GM23338 (cell line): ENCODE data around the gene OSGEPL1. TPM values are rescaled to one million over a fixed set of nuclear protein-coding genes. Genes with fewer than 3 reads are reported as not detected.
"Not testable (repeated sequence)": the region's sequence is repeated elsewhere in the genome, so short reads cannot be mapped to it uniquely, and the experiment has no call there.

ENCODE experiments used
- ATAC-seq: fragments of 200-7000 bp; cut with Tn5 transposase; 3 replicates; pipeline ENCODE4 v1.9.1; 2020
- DNase-seq: peaks from one replicate; pipeline ENCODE4 v3.0.0-alpha.2; 2015; ENCODE audit warnings: low spot score
- H2AFZ ChIP-seq: fragments of 200-600 bp; sonication (generic); 2 replicates; pipeline ENCODE4 v1.8.0; 2016; ENCODE audit warnings: antibody characterized with exemption, mild to moderate bottlenecking, moderate library complexity
- H3F3A ChIP-seq: fragments of 200-600 bp; sonication (generic); replicated peaks from 2 replicates; pipeline ENCODE4 v1.8.0; 2017; ENCODE audit warnings: antibody characterized with exemption, mixed run types, low read depth
- H3K27ac ChIP-seq: fragments of 200-600 bp; sonication (generic); 2 replicates; pipeline ENCODE4 v1.6.1; 2016; ENCODE audit warnings: low read depth
- H3K27me3 ChIP-seq: fragments of 200-600 bp; sonication (generic); 2 replicates; pipeline ENCODE4 v1.8.0; 2016; ENCODE audit warnings: mild to moderate bottlenecking, mixed run types, moderate library complexity; ENCODE audit not compliant: insufficient read depth
- H3K36me3 ChIP-seq: fragments of 200-600 bp; sonication (generic); 2 replicates; pipeline ENCODE4 v1.8.0; 2016; ENCODE audit warnings: mild to moderate bottlenecking; ENCODE audit not compliant: insufficient read depth
- H3K4me1 ChIP-seq: fragments of 200-600 bp; sonication (generic); 2 replicates; pipeline ENCODE4 v1.8.0; 2016; ENCODE audit warnings: mild to moderate bottlenecking, moderate library complexity; ENCODE audit not compliant: insufficient read depth
- H3K4me2 ChIP-seq: fragments of 200-600 bp; sonication (generic); 2 replicates; pipeline ENCODE4 v1.7.1; 2017; ENCODE audit warnings: mixed run types
- H3K4me3 ChIP-seq: fragments of 200-600 bp; sonication (generic); 2 replicates; pipeline ENCODE4 v1.6.1; 2016; ENCODE audit warnings: mixed run types
- H3K79me2 ChIP-seq: fragments of 200-600 bp; sonication (generic); replicated peaks from 2 replicates; pipeline ENCODE4 v1.8.0; 2017; ENCODE audit warnings: mild to moderate bottlenecking; ENCODE audit not compliant: insufficient read depth
- H3K9me2 ChIP-seq: fragments of 200-600 bp; sonication (generic); 2 replicates; pipeline ENCODE4 v1.8.0; 2017; ENCODE audit not compliant: insufficient read depth
- H4K20me1 ChIP-seq: fragments of 200-600 bp; sonication (generic); replicated peaks from 2 replicates; pipeline ENCODE4 v1.8.0; 2017; ENCODE audit warnings: mild to moderate bottlenecking; ENCODE audit not compliant: insufficient read depth
- H3K27ac Mint-ChIP-seq: 2 replicates; pipeline ENCODE4 v1.8.0; 2020; ENCODE audit warnings: inconsistent platforms, mild to moderate bottlenecking, moderate library complexity, mixed read lengths
- H3K27me3 Mint-ChIP-seq: 3 replicates; pipeline ENCODE4 v1.8.0; 2022; ENCODE audit warnings: low read depth, mild to moderate bottlenecking, moderate library complexity, mixed read lengths, inconsistent platforms; ENCODE audit not compliant: insufficient read depth, poor library complexity
- H3K36me3 Mint-ChIP-seq: 3 replicates; pipeline ENCODE4 v1.8.0; 2021; ENCODE audit warnings: low read depth, mild to moderate bottlenecking, inconsistent platforms, moderate library complexity, mixed read lengths
- H3K4me1 Mint-ChIP-seq: 3 replicates; pipeline ENCODE4 v1.8.0; 2020; ENCODE audit warnings: mild to moderate bottlenecking, inconsistent platforms, mixed read lengths
- H3K4me3 Mint-ChIP-seq: 3 replicates; pipeline ENCODE4 v1.8.0; 2021; ENCODE audit warnings: moderate library complexity, mild to moderate bottlenecking, inconsistent platforms, mixed read lengths
- H3K9me3 Mint-ChIP-seq: 3 replicates; pipeline ENCODE4 v1.8.0; 2020; ENCODE audit warnings: moderate library complexity, mild to moderate bottlenecking, inconsistent platforms, mixed read lengths
- CREB1 ChIP-seq: fragments of 250-450 bp; sonication (Bioruptor Pico); IDR thresholded peaks from 2 replicates; pipeline ENCODE4 v1.5.0; 2020; ENCODE audit warnings: low read depth, mild to moderate bottlenecking, moderate library complexity
- CTCF ChIP-seq, 2 experiments: fragments of 200-600 bp in 1 of 2; sonication (generic) in 1 of 2; conservative IDR thresholded peaks; 2 replicates each; pipeline versions ENCODE4 v1.5.1 to v1.6.1; 2016 to 2017; ENCODE audit warnings: antibody characterized with exemption in 2 of 2, low read depth in 2 of 2, mild to moderate bottlenecking in 2 of 2, moderate library complexity in 1 of 2
- EZH2 ChIP-seq: fragments of 200-600 bp; sonication (generic); IDR thresholded peaks from one replicate; pipeline ENCODE4 v1.8.0; 2017; ENCODE audit warnings: antibody characterized with exemption, mild to moderate bottlenecking, low read depth; ENCODE audit not compliant: unreplicated experiment
- EZH2phosphoT487 ChIP-seq: fragments of 200-600 bp; sonication (generic); IDR thresholded peaks from one replicate; pipeline ENCODE4 v1.8.1; 2018; ENCODE audit warnings: antibody characterized with exemption; ENCODE audit not compliant: unreplicated experiment
- JUNB ChIP-seq: IDR thresholded peaks from one replicate; pipeline ENCODE4 v1.6.1; 2016; ENCODE audit warnings: antibody characterized with exemption; ENCODE audit not compliant: unreplicated experiment
- ZNF114 ChIP-seq: fragments of 250-450 bp; sonication (Bioruptor Pico); IDR thresholded peaks from 2 replicates; pipeline ENCODE4 v1.5.0; 2020; ENCODE audit warnings: mild to moderate bottlenecking, moderate library complexity
- ZNF331 ChIP-seq: fragments of 250-450 bp; sonication (Bioruptor Pico); IDR thresholded peaks from 2 replicates; pipeline ENCODE4 v1.5.0; 2020; ENCODE audit warnings: low read depth, mild to moderate bottlenecking, moderate library complexity
- polyA plus RNA-seq: library from polyadenylated mRNA; unstranded; fragments of >200 nt; fragmentation: Nextera tagmentation; extraction: Ambion mirVana; gene quantifications from 2 replicates; pipeline ENCODE4 v1.2.1, GENCODE V29; 2016
- total RNA-seq: library from RNA; depleted of rRNA; stranded (reverse); fragments of >200 nt; shearing (Covaris generic); gene quantifications from 2 replicates; pipeline ENCODE4 v1.2.3, GENCODE V29; 2014
- TF ChIP-seq, protein P1 (sequence below): fragments of 250-450 bp; sonication (Bioruptor Pico); IDR thresholded peaks from 2 replicates; pipeline ENCODE4 v1.5.0; 2020; ENCODE audit warnings: mild to moderate bottlenecking, moderate library complexity

The OSGEPL1 gene
- total and polyA plus RNA-seq, 2 experiments from 2014 or later = 19.6 to 23.1 TPM

GRCh38 chr2:189719571-189719970, 43.0 kb downstream of the OSGEPL1 start:
- H3K27ac Mint-ChIP-seq = no peak overlapping the region

GRCh38 chr2:189717593-189717992, 45.0 kb downstream of the OSGEPL1 start:
- not testable (repeated sequence) for H3K4me1 Mint-ChIP-seq, H3K79me2 ChIP-seq
- H3K36me3 Mint-ChIP-seq = peaks cover 17% of the 10 kb centered on the region; the same call in 2 of the 3 replicates

More at GRCh38 chr2:189719571-189719970, 43.0 kb downstream of the OSGEPL1 start:
- H3K27me3 Mint-ChIP-seq = no peaks in the 10 kb centered on the region
- H4K20me1 ChIP-seq = no peaks in the 10 kb centered on the region
- H3K36me3 Mint-ChIP-seq = peaks cover 6% of the 10 kb centered on the region; the same call in 1 of the 3 replicates
- ATAC-seq = no peak
- H2AFZ ChIP-seq = no peak overlapping the region
- H3K27me3 ChIP-seq = no peaks in the 10 kb centered on the region
- no peak overlapping the region for H3K4me2 ChIP-seq
- no peak overlapping the region for H3K4me3 Mint-ChIP-seq
- H3K9me3 Mint-ChIP-seq = peaks cover 34% of the 10 kb centered on the region
- H3K4me1 ChIP-seq = no peaks in the 10 kb centered on the region
- H3K4me1 Mint-ChIP-seq = no peaks in the 10 kb centered on the region
- no peak for DNase-seq
- no peak overlapping the region for H3K27ac ChIP-seq
- no peak overlapping the region for H3K4me3 ChIP-seq
- no peaks in the 10 kb centered on the region for H3F3A ChIP-seq
- H3K79me2 ChIP-seq = no peaks in the 10 kb centered on the region
- TF ChIP-seq CREB1 (CRISPR knock-in tag) = no peak
- H3K9me2 ChIP-seq = no peaks in the 10 kb centered on the region
- H3K36me3 ChIP-seq = no peaks in the 10 kb centered on the region

GRCh38 chr2:189709501-189710221, 52.9 kb downstream of the OSGEPL1 start:
- peak overlapping the region; percentile 89 for H3K27ac Mint-ChIP-seq
- Histone ChIP-seq H2AFZ (no peak overlapping the region), H3K4me1 (peaks cover 11% of the 10 kb centered on the region), H3K9me2 (no peaks in the 10 kb centered on the region), H3K4me2 (peak overlapping the region; percentile 39; the same call in 1 of the 2 replicates), H3K79me2 (no peaks in the 10 kb centered on the region), H4K20me1 (no peaks in the 10 kb centered on the region), H3K27me3 (no peaks in the 10 kb centered on the region), H3K36me3 (no peaks in the 10 kb centered on the region; the same call in 1 of the 2 replicates), H3K4me3 (no peak overlapping the region), H3F3A (no peaks in the 10 kb centered on the region), H3K27ac (no peak overlapping the region; the same call in 1 of the 2 replicates)
- peaks cover 28% of the 10 kb centered on the region; the same call in 2 of the 3 replicates for H3K36me3 Mint-ChIP-seq
- peaks cover 35% of the 10 kb centered on the region for H3K9me3 Mint-ChIP-seq
- peaks cover 8% of the 10 kb centered on the region for H3K4me1 Mint-ChIP-seq
- ATAC-seq = peak; percentile 63
- peaks cover 3% of the 10 kb centered on the region for H3K27me3 Mint-ChIP-seq
- DNase-seq = peak; percentile 39
- no peak overlapping the region for H3K4me3 Mint-ChIP-seq
- TF ChIP-seq, protein P1, sequence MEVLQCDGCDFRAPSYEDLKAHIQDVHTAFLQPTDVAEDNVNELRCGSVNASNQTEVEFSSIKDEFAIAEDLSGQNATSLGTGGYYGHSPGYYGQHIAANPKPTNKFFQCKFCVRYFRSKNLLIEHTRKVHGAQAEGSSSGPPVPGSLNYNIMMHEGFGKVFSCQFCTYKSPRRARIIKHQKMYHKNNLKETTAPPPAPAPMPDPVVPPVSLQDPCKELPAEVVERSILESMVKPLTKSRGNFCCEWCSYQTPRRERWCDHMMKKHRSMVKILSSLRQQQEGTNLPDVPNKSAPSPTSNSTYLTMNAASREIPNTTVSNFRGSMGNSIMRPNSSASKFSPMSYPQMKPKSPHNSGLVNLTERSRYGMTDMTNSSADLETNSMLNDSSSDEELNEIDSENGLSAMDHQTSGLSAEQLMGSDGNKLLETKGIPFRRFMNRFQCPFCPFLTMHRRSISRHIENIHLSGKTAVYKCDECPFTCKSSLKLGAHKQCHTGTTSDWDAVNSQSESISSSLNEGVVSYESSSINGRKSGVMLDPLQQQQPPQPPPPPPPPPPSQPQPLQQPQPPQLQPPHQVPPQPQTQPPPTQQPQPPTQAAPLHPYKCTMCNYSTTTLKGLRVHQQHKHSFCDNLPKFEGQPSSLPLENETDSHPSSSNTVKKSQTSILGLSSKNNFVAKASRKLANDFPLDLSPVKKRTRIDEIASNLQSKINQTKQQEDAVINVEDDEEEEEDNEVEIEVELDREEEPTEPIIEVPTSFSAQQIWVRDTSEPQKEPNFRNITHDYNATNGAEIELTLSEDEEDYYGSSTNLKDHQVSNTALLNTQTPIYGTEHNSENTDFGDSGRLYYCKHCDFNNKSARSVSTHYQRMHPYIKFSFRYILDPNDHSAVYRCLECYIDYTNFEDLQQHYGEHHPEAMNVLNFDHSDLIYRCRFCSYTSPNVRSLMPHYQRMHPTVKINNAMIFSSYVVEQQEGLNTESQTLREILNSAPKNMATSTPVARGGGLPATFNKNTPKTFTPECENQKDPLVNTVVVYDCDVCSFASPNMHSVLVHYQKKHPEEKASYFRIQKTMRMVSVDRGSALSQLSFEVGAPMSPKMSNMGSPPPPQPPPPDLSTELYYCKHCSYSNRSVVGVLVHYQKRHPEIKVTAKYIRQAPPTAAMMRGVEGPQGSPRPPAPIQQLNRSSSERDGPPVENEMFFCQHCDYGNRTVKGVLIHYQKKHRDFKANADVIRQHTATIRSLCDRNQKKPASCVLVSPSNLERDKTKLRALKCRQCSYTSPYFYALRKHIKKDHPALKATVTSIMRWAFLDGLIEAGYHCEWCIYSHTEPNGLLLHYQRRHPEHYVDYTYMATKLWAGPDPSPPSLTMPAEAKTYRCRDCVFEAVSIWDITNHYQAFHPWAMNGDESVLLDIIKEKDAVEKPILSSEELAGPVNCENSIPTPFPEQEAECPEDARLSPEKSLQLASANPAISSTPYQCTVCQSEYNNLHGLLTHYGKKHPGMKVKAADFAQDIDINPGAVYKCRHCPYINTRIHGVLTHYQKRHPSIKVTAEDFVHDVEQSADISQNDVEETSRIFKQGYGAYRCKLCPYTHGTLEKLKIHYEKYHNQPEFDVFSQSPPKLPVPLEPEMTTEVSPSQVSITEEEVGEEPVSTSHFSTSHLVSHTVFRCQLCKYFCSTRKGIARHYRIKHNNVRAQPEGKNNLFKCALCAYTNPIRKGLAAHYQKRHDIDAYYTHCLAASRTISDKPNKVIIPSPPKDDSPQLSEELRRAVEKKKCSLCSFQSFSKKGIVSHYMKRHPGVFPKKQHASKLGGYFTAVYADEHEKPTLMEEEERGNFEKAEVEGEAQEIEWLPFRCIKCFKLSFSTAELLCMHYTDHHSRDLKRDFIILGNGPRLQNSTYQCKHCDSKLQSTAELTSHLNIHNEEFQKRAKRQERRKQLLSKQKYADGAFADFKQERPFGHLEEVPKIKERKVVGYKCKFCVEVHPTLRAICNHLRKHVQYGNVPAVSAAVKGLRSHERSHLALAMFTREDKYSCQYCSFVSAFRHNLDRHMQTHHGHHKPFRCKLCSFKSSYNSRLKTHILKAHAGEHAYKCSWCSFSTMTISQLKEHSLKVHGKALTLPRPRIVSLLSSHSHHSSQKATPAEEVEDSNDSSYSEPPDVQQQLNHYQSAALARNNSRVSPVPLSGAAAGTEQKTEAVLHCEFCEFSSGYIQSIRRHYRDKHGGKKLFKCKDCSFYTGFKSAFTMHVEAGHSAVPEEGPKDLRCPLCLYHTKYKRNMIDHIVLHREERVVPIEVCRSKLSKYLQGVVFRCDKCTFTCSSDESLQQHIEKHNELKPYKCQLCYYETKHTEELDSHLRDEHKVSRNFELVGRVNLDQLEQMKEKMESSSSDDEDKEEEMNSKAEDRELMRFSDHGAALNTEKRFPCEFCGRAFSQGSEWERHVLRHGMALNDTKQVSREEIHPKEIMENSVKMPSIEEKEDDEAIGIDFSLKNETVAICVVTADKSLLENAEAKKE (CRISPR knock-in tag) = no peak
- TF ChIP-seq EZH2 = no peak
- TF ChIP-seq JUNB = no peak
- no peak for TF ChIP-seq ZNF331 (CRISPR knock-in tag)
- TF ChIP-seq EZH2phosphoT487 = no peak
- TF ChIP-seq CREB1 (CRISPR knock-in tag) = no peak
- no peak for TF ChIP-seq ZNF114 (CRISPR knock-in tag)
- TF ChIP-seq CTCF (conservative IDR thresholded peaks at IDR 0.05; ENCODE audit: low read depth in 2 of 2) = no peak

More at GRCh38 chr2:189717593-189717992, 45.0 kb downstream of the OSGEPL1 start:
- H3K27ac Mint-ChIP-seq, H3K36me3 ChIP-seq, H4K20me1 ChIP-seq, H3K4me1 ChIP-seq, H3K27ac ChIP-seq, H3F3A ChIP-seq, H3K4me3 Mint-ChIP-seq, H2AFZ ChIP-seq, H3K4me2 ChIP-seq, H3K27me3 ChIP-seq, H3K9me2 ChIP-seq, DNase-seq, H3K4me3 ChIP-seq, H3K27me3 Mint-ChIP-seq, ATAC-seq: not testable (repeated sequence)
- peaks cover 54% of the 10 kb centered on the region for H3K9me3 Mint-ChIP-seq
